Heart right ventricle (tissue), 16 donors: ENCODE results near the gene SBNO1. TPM values are rescaled to one million over a fixed set of nuclear protein-coding genes. Genes with fewer than 3 reads are reported as not detected.

ENCODE experiments used
- ATAC-seq, 8 donors: fragments of 200-7000 bp; cut with Tn5 transposase; one replicate each; pipeline ENCODE4 v1.9.1; 2020; ENCODE audit warnings: mild to moderate bottlenecking in 8 of 8, moderate library complexity in 8 of 8, moderate number of reproducible peaks in 1 of 8
- DNase-seq, 2 donors: peaks; one replicate each; pipeline ENCODE4 v3.0.0-alpha.2; 2020
- H3K27ac ChIP-seq, 10 donors: fragments of 200-600 bp; sonication (generic) in 2 of 10; one replicate each; pipeline versions ENCODE4 v1.5.0 to v1.8.0; 2020 to 2022; ENCODE audit warnings: mild to moderate bottlenecking in 3 of 10
- H3K27me3 ChIP-seq, 7 donors: fragments of 200-600 bp; one replicate each; pipeline ENCODE4 v1.8.0; 2021 to 2022; ENCODE audit warnings: mild to moderate bottlenecking in 2 of 7
- H3K36me3 ChIP-seq, 9 donors: fragments of 200-600 bp; sonication (generic) in 1 of 9; one replicate each; pipeline versions ENCODE4 v1.5.0 to v1.8.0; 2020 to 2022; ENCODE audit warnings: mild to moderate bottlenecking in 2 of 9
- H3K4me1 ChIP-seq, 9 donors: fragments of 200-600 bp; sonication (generic) in 1 of 9; one replicate each; pipeline versions ENCODE4 v1.5.0 to v1.8.0; 2020 to 2022; ENCODE audit warnings: mild to moderate bottlenecking in 4 of 9
- H3K4me3 ChIP-seq, 10 donors: fragments of 200-600 bp; sonication (generic) in 2 of 10; one replicate each; pipeline versions ENCODE4 v1.5.0 to v1.8.0; 2020 to 2022; ENCODE audit warnings: mild to moderate bottlenecking in 7 of 10, moderate library complexity in 2 of 10
- H3K9me3 ChIP-seq, 11 donors: fragments of 200-600 bp in 10 of 11; sonication (generic) in 2 of 11; one replicate each; pipeline versions ENCODE4 v1.5.0 to v1.8.0; 2013 to 2022; ENCODE audit warnings: mild to moderate bottlenecking in 2 of 11, control low read depth in 1 of 11, moderate library complexity in 1 of 11
- CTCF ChIP-seq, 9 donors: fragments of 200-600 bp; sonication (generic) in 2 of 9; IDR thresholded peaks; one replicate each; pipeline versions ENCODE4 v1.5.0 to v1.8.0; 2021 to 2022; ENCODE audit warnings: antibody characterized with exemption in 9 of 9, mild to moderate bottlenecking in 5 of 9, moderate library complexity in 1 of 9
- WGBS, 2 donors: extraction: QIAGEN DNeasy Blood & Tissue Kit; methylation state at CpG; one replicate each; pipeline ENCODE4 v1.1.7; 2013; ENCODE audit warnings: inconsistent platforms in 1 of 2; 5-methylcytosine and 5-hydroxymethylcytosine counted together
- intact Hi-C, 10 donors: fragments of 100-400 bp; cut with DNase I; formaldehyde crosslinking; loops; one replicate each; pipeline versions ENCODE4 v1.11.1 to v1.14.2; 2022
- polyA plus RNA-seq, 2 donors: library from polyadenylated mRNA; stranded (reverse); fragments of 200-250 nt; gene quantifications; one replicate each; pipeline ENCODE4 v1.2.3, GENCODE V29; 2013
- total RNA-seq, 10 donors: library from RNA; stranded (reverse); fragmentation: NEBNext Ultra II Directional in 3 of 10; extraction: Animal tissue kit (Norgen Biotek cat#: 25700) in 3 of 10; gene quantifications; one replicate each; pipeline versions ENCODE4 v1.2.1 to v1.2.4, GENCODE V29; 2021 to 2023
- donor health status: Arrhythmogenic right ventricular cardiomyopathy.
- donor health status: ischemic (EF 13 %, LVEDD 7.1; RV severe dilation, severe dysfunction).
- donor health status: healthy with polysubstance abuse.
- donor health status: DM: no; HTN: yes; CAD: no.
- donor health status: DM: no; HTN: no; CAD: no.
- donor health status: ischemic (EF 25% LVEDD 6.9; RV normal size, moderate dysfunction).
- donor health status: ischemic (EF 25% LVEDD 5.7; RV mildly dilated, moderate dysfunction).
- donor health status: healthy.
- donor health status: DM: yes; HTN: yes; CAD: no.
- donor health status: Ischemic cardiomyopathy.
- donor health status: ischemic (EF 35%, LVEDD 5.7; RV mildly dilated, moderate dysfunction).
- donor health status: nonischemic (EF 11% LVEDD 7.7; RV severe dilation, severe dysfunction).
- donor health status: DM: yes; HTN: yes; CAD: no.
- donor health status: PGD.
- donor health status: ischemic (EF 29% LVEDD 5.4; RV normal size, mild dysfunction).
- donor health status: nonischemic (EF 23%, LVEDD 6.1; RV moderate dilation, normal function).

SBNO1 gene
- total and polyA plus RNA-seq, 12 donors = 4.1 to 32.1 (median 26.9) TPM

GRCh38 chr12:123288751-123289346 is 75.8 kb downstream of the SBNO1 start:
- no peak overlapping the region for H3K4me3 ChIP-seq
- TF ChIP-seq CTCF (IDR thresholded peaks at IDR 0.05) = no peak
- H3K27me3 ChIP-seq = no peaks in the 10 kb centered on the region
- no peak for ATAC-seq
- peaks cover 0 to 50% (median 19%) of the 10 kb centered on the region in 9 donors for H3K36me3 ChIP-seq
- intact Hi-C loops = no loop called here
- WGBS, 2 donors = 95 to 96% methylated on average over 20 of the region's 20 CpGs
- no peaks in the 10 kb centered on the region for H3K9me3 ChIP-seq
- no peak overlapping the region for H3K27ac ChIP-seq
- no peak for DNase-seq
- no peaks in the 10 kb centered on the region for H3K4me1 ChIP-seq

DNA sequence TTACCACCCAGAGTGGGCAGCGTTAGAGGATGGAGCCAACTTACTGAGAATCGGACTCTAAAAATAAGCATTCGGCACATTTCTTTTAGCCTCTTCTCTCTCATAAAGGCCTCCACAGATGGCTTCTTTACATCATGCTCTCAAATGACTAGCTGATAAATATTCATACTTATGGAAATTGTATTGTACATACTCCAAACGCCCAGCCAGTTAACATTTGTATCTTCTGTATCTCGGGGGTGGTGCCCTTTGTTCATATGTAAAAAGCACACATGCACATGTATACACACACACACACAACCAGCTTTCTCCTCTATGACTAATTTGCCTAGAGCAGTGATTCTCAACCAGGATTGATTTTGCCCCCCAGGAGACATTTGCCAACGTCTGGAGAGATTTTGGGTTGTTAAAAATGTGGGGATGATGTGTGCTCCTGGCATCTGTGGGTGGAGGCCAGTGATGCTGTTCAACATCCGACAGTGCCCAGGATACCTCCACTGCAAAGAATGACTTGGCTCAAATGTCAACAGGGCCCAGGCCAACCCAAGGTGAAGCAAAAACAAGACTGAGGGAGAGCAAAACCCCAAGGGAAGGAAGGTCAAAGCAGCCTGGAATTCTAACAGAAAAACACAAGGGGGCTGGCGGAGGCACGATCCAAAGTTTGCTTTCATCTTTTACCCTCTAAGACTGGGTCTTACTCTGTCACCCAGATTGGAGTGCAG is 77.8 kb downstream of the SBNO1 start:
- intact Hi-C loops = no loop called here
- H3K27ac ChIP-seq = no peak overlapping the region
- H3K36me3 ChIP-seq = peaks cover 0 to 30% (median 9%) of the 10 kb centered on the region in 9 donors
- DNase-seq (no peak), ATAC-seq (no peak)
- H3K4me1 ChIP-seq = no peaks in the 10 kb centered on the region
- H3K4me3 ChIP-seq = no peak overlapping the region
- 73 to 80% methylated on average over 9 of the region's 9 CpGs for WGBS, 2 donors
- no peaks in the 10 kb centered on the region for H3K9me3 ChIP-seq
- no peaks in the 10 kb centered on the region for H3K27me3 ChIP-seq
- TF ChIP-seq CTCF (IDR thresholded peaks at IDR 0.05) = no peak

DNA sequence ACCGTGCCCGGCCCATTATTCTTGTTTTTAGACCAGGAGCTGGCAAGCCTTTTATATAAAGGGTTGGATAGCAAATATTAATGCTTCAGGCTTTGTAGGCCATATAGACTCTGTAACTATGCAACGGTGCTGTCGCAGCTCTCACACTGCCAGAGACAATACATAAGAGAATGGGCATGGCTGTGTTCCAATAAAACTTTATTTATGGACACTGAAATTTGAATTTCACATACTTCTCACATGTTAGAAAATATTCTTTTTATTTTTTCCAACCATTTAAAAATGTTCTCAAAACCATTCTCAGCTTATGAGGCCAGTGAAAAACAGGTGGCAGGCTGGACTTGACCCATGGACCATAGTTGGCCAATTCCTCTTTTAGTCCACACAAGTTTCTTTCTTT is 80.0 kb downstream of the SBNO1 start:
- H3K9me3 ChIP-seq = no peaks in the 10 kb centered on the region
- ATAC-seq = no peak
- no peaks in the 10 kb centered on the region for H3K27me3 ChIP-seq
- 96 to 97% methylated on average over 4 of the region's 4 CpGs for WGBS, 2 donors
- DNase-seq = no peak
- no peak overlapping the region for H3K4me3 ChIP-seq
- H3K27ac ChIP-seq = no peak overlapping the region
- no peak for TF ChIP-seq CTCF (IDR thresholded peaks at IDR 0.05)
- peaks cover 0 to 3% (median 0%) of the 10 kb centered on the region in 9 donors for H3K4me1 ChIP-seq
- intact Hi-C loops = no loop called here
- H3K36me3 ChIP-seq = peaks cover 0 to 15% (median 7%) of the 10 kb centered on the region in 9 donors

DNA sequence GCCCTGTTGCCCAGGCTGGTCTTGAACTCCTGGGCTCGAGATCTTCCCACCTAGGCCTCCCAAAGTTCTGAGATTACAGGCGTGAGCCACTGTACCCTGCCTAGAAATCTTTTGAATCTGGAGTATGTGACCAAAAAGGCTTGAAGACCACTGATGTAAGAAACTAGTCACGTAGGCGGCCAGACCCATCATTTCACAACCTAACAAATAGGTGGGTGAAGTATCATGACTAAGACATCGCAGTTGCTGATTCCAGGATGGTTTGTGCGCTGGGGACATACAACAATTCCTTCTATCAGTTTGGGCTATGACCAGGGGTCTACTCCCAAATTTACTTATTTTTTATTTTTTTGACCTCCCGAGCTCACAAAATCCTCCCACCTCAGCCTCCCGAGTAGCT is 81.2 kb downstream of the SBNO1 start:
- peaks cover 0 to 3% (median 0%) of the 10 kb centered on the region in 9 donors for H3K36me3 ChIP-seq
- no peaks in the 10 kb centered on the region for H3K9me3 ChIP-seq
- DNase-seq (no peak), ATAC-seq (no peak)
- H3K4me3 ChIP-seq = no peak overlapping the region
- H3K27me3 ChIP-seq = no peaks in the 10 kb centered on the region
- intact Hi-C loops = no loop called here
- TF ChIP-seq CTCF (IDR thresholded peaks at IDR 0.05) = no peak
- no peak overlapping the region for H3K27ac ChIP-seq
- 96 to 97% methylated on average over 8 of the region's 8 CpGs for WGBS, 2 donors
- peaks cover 0 to 7% (median 0%) of the 10 kb centered on the region in 9 donors for H3K4me1 ChIP-seq
